Measurements from ENCODE around the gene VCPKMT.

The VCPKMT gene

GRCh38 chr14:50070230-50070629 lies 46.1 kb downstream of the VCPKMT start:
- H3K4me3 ChIP-seq (ENCODE audit: low read depth, low read length) = no peak overlapping the region
- in situ Hi-C loops (cut with HindIII; ENCODE audit: low sequenced_read_pairs) = no loop called here
- TF ChIP-seq CTCF (IDR thresholded peaks at IDR 0.05; ENCODE audit: low read depth, low read length, missing control alignments) = no peak
- DNase-seq (ENCODE audit: low read depth) = no peak

GRCh38 chr14:50069325-50069724 lies 47.0 kb downstream of the VCPKMT start:
- DNase-seq (ENCODE audit: low read depth) = no peak
- in situ Hi-C loops (cut with HindIII; ENCODE audit: low sequenced_read_pairs) = no loop called here
- H3K4me3 ChIP-seq (ENCODE audit: low read depth, low read length) = no peak overlapping the region
- no peak for TF ChIP-seq CTCF (IDR thresholded peaks at IDR 0.05; ENCODE audit: low read depth, low read length, missing control alignments)

- TF ChIP-seq CTCF (IDR thresholded peaks at IDR 0.05; ENCODE audit: low read depth, low read length, missing control alignments) = no peak
- no peak for DNase-seq (ENCODE audit: low read depth)
- in situ Hi-C loops (cut with HindIII; ENCODE audit: low sequenced_read_pairs) = no loop called here
- no peak overlapping the region for H3K4me3 ChIP-seq (ENCODE audit: low read depth, low read length)
These were observed 47.9 kb downstream of the VCPKMT start for GRCh38 chr14:50068496-50068895.

- DNase-seq (ENCODE audit: low read depth) = peak; percentile 55
- no peak overlapping the region for H3K4me3 ChIP-seq (ENCODE audit: low read depth, low read length)
- TF ChIP-seq CTCF (IDR thresholded peaks at IDR 0.05; ENCODE audit: low read depth, low read length, missing control alignments) = no peak
- in situ Hi-C loops (cut with HindIII; ENCODE audit: low sequenced_read_pairs) = no loop called here
These were observed 48.5 kb downstream of the VCPKMT start for GRCh38 chr14:50067723-50068495.

- DNase-seq (ENCODE audit: low read depth) = no peak
- TF ChIP-seq CTCF (IDR thresholded peaks at IDR 0.05; ENCODE audit: low read depth, low read length, missing control alignments) = no peak
- in situ Hi-C loops (cut with HindIII; ENCODE audit: low sequenced_read_pairs) = no loop called here
- no peak overlapping the region for H3K4me3 ChIP-seq (ENCODE audit: low read depth, low read length)
These were observed 50.8 kb downstream of the VCPKMT start for GRCh38 chr14:50065583-50065982.

- TF ChIP-seq CTCF (IDR thresholded peaks at IDR 0.05; ENCODE audit: low read depth, low read length, missing control alignments) = no peak
- in situ Hi-C loops (cut with HindIII; ENCODE audit: low sequenced_read_pairs) = no loop called here
- no peak overlapping the region for H3K4me3 ChIP-seq (ENCODE audit: low read depth, low read length)
- DNase-seq (ENCODE audit: low read depth) = no peak
These were observed 51.4 kb downstream of the VCPKMT start for GRCh38 chr14:50064993-50065392.

Measured in astrocyte of the cerebellum (primary cell).